ENCODE data around the gene RPS21. TPM values are rescaled to one million over a fixed set of nuclear protein-coding genes. Genes with fewer than 3 reads are reported as not detected.

Gene RPS21
- total and polyA plus RNA-seq, 2 of the 13 experiments (the other 11 are each of a cell fraction or from before 2014, with no cell fraction given), result 2,647 to 11,063 TPM

- TF ChIP-seq AFF4 (CRISPR knock-in tag; IDR thresholded peaks at IDR 0.05) (no peak), ZNF644 (CRISPR knock-in tag; IDR thresholded peaks at IDR 0.05; ENCODE audit: low read depth) (no peak), TEAD3 (CRISPR knock-in tag; optimal IDR thresholded peaks at IDR 0.05; ENCODE audit: borderline replicate concordance) (peak; percentile 68), YEATS4 (CRISPR knock-in tag; IDR thresholded peaks at IDR 0.05; ENCODE audit: borderline replicate concordance) (peak; percentile 68), NFE2L1 (CRISPR knock-in tag; IDR thresholded peaks at IDR 0.05; ENCODE audit: borderline replicate concordance) (no peak), SMAD3 (CRISPR knock-in tag; IDR thresholded peaks at IDR 0.05) (peak; percentile 73; the same call in 1 of the 2 replicates), ZNF18 (CRISPR knock-in tag; IDR thresholded peaks at IDR 0.05; ENCODE audit: insufficient replicate concordance) (no peak), GABPA (IDR thresholded peaks at IDR 0.05; ENCODE audit: low read depth, low read length) (no peak), GABPA (CRISPR knock-in tag; IDR thresholded peaks at IDR 0.05; ENCODE audit: low read depth) (peak; percentile 73), ZNF720 (CRISPR knock-in tag; IDR thresholded peaks at IDR 0.05) (no peak), IKZF1 (IDR thresholded peaks at IDR 0.05) (no peak), ZNF280B (CRISPR knock-in tag; IDR thresholded peaks at IDR 0.05; ENCODE audit: borderline replicate concordance) (peak; percentile 86; the same call in 1 of the 2 replicates), HOXA9 (CRISPR knock-in tag; IDR thresholded peaks at IDR 0.05; ENCODE audit: borderline replicate concordance) (no peak), ZNF670 (CRISPR knock-in tag; IDR thresholded peaks at IDR 0.05; ENCODE audit: borderline replicate concordance) (no peak), ZNF614 (CRISPR knock-in tag; IDR thresholded peaks at IDR 0.05; ENCODE audit: borderline replicate concordance) (peak; percentile 84; the same call in 1 of the 2 replicates), ZNF343 (CRISPR knock-in tag; IDR thresholded peaks at IDR 0.05) (0 out of 2 replicates have a peak, but pooled peaks have one; percentile 30), MEIS1 (CRISPR knock-in tag; IDR thresholded peaks at IDR 0.05; ENCODE audit: borderline replicate concordance) (peak; percentile 96), RFX3 (CRISPR knock-in tag; IDR thresholded peaks at IDR 0.05) (no peak), ATAD3A (CRISPR knock-in tag; IDR thresholded peaks at IDR 0.05) (no peak), RAD51 (IDR thresholded peaks at IDR 0.05; ENCODE audit: borderline replicate concordance) (no peak), ZNF276 (CRISPR knock-in tag; IDR thresholded peaks at IDR 0.05; ENCODE audit: low read depth) (peak; percentile 85), ZNF777 (CRISPR knock-in tag; IDR thresholded peaks at IDR 0.05) (peak; percentile 54)
Measured at GRCh38 chr20:62382306-62383198, 4.4 kb upstream of the RPS21 start (continued).

Data from HepG2 (cell line).